PFSK-1 (cell line): ENCODE measurements around the gene HMBS.

Source experiments
- REST ChIP-seq, 2 experiments: IDR thresholded peaks; 2 replicates each; pipeline versions ENCODE4 v1.6.1 to v1.8.0; 2011 to 2012; ENCODE audit warnings: low read depth in 2 of 2, low read length in 2 of 2, control low read depth in 1 of 2, inconsistent platforms in 1 of 2, mild to moderate bottlenecking in 1 of 2, moderate library complexity in 1 of 2; ENCODE audit not compliant: insufficient read depth in 1 of 2
- TAF1 ChIP-seq: IDR thresholded peaks from 2 replicates; pipeline ENCODE4 v1.6.1; 2012; ENCODE audit warnings: low read length, control low read depth, borderline replicate concordance; ENCODE audit not compliant: insufficient read depth

GRCh38 chr11:119078675-119079420 is 5.8 kb upstream of the HMBS start:
- no peak for TF ChIP-seq TAF1
- TF ChIP-seq REST (IDR thresholded peaks at IDR 0.05; ENCODE audit: insufficient read depth in 1 of 2, low read depth in 2 of 2, low read length in 2 of 2): no peak
